HFFc6 (cell line): ENCODE results near the gene RLN3. TPM values are rescaled to one million over a fixed set of nuclear protein-coding genes. Genes with fewer than 3 reads are reported as not detected.

Experiments used
- DNase-seq: peaks from one replicate; pipeline ENCODE4 v3.0.0-alpha.2; 2018
- H3K27ac Mint-ChIP-seq: 2 replicates; pipeline ENCODE4 v1.8.0; 2020; ENCODE audit warnings: mild to moderate bottlenecking, mixed read lengths
- H3K27me3 Mint-ChIP-seq: 2 replicates; pipeline ENCODE4 v1.8.0; 2021; ENCODE audit warnings: mild to moderate bottlenecking, moderate library complexity, mixed read lengths; ENCODE audit not compliant: insufficient read depth
- H3K36me3 Mint-ChIP-seq: 2 replicates; pipeline ENCODE4 v1.8.0; 2021; ENCODE audit warnings: low read depth, mixed read lengths
- H3K4me1 Mint-ChIP-seq: 2 replicates; pipeline ENCODE4 v1.8.0; 2020; ENCODE audit warnings: low read depth, mixed read lengths
- H3K4me3 Mint-ChIP-seq: 2 replicates; pipeline ENCODE4 v1.8.0; 2020; ENCODE audit warnings: mild to moderate bottlenecking, moderate library complexity, mixed read lengths
- H3K9me3 Mint-ChIP-seq: 2 replicates; pipeline ENCODE4 v1.8.0; 2020; ENCODE audit warnings: mild to moderate bottlenecking, mixed read lengths
- total RNA-seq, 6 experiments: library from RNA; stranded (reverse); fragmentation: NEBNext Ultra II Directional; extraction: Animal tissue kit (Norgen Biotek cat#: 25700); gene quantifications; 2 replicates in 1 of 6; 3 replicates in 5 of 6; pipeline ENCODE4 v1.2.3, GENCODE V29; 2021
- TF ChIP-seq, protein P1 (sequence below): fragments of 200-600 bp; sonication (generic); IDR thresholded peaks from 2 replicates; pipeline ENCODE4 v1.5.0; 2021; ENCODE audit warnings: antibody characterized with exemption, mild to moderate bottlenecking

RLN3 gene
- total RNA-seq, 6 experiments from 2014 or later = not detected

DNA sequence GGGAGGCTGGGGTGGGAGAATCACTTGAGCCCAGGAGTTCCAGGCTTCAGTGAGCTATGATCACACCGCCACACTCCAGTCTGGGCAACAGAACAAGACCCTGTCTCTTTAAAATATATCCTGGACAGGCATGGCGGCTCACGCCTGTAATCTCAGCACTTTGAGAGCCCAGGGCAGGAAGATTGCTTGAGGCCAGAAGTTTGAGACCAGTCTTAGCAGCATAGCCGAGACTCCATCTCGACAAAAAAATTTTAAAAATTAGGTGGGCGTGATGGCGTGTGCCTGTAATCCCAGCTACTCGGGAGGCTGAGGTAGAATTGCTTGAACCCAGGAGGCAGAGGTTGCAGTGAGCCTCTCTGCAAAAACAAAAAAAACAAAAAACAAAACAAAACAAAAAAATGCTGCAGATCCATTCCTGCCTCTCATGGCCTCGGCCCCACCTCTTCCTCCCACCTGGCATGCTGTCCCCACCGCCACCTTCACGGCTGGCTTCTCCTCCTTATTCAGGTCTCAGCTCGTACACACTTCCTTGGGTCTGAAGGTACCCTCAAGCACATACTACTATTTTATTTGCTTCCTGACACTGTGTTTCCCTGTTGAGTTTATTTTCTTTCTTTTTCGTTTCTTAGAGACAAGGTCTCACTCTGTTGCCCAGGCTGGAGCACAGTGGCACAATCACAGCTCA is 27.1 kb upstream of the RLN3 start:
- Mint-ChIP-seq H3K4me3 (no peak overlapping the region), H3K36me3 (peaks cover 10% of the 10 kb centered on the region), H3K4me1 (peaks cover 12% of the 10 kb centered on the region), H3K9me3 (peaks cover 11% of the 10 kb centered on the region), H3K27me3 (no peaks in the 10 kb centered on the region), H3K27ac (no peak overlapping the region)
- TF ChIP-seq, protein P1, sequence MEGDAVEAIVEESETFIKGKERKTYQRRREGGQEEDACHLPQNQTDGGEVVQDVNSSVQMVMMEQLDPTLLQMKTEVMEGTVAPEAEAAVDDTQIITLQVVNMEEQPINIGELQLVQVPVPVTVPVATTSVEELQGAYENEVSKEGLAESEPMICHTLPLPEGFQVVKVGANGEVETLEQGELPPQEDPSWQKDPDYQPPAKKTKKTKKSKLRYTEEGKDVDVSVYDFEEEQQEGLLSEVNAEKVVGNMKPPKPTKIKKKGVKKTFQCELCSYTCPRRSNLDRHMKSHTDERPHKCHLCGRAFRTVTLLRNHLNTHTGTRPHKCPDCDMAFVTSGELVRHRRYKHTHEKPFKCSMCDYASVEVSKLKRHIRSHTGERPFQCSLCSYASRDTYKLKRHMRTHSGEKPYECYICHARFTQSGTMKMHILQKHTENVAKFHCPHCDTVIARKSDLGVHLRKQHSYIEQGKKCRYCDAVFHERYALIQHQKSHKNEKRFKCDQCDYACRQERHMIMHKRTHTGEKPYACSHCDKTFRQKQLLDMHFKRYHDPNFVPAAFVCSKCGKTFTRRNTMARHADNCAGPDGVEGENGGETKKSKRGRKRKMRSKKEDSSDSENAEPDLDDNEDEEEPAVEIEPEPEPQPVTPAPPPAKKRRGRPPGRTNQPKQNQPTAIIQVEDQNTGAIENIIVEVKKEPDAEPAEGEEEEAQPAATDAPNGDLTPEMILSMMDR = no peak
- no peak for DNase-seq

DNA sequence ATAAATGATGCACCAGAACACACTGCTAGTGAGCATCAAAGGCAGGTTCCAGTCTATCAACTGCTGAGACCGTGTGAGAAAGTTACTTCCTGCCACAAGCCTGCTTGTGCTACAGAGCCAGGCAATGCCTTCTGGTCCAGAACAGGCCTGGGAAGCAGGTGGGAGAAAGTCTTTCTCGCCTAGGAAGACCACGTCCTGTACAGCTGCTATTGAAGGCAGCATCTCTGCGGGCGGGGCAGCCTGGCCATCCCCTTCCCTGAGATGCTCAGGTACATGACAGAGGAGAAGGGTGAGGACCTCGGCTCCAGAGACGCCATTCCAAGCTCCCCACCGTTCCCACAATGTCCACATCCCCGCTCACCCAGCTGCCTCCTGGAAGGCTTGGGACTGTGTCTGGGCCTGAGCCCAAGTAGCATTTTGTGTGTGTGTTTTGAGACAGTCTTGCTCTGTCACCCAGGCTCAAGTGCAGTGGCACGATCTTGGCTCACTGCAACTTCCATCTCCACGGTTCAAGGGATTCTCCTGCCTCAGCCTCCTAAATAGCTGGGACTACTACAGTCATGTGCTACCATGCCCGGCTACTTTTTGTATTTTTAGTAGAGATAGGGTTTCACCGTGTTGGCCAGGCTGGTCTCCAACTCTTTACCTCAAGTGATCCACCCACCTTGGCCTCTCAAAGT is 25.2 kb upstream of the RLN3 start:
- Mint-ChIP-seq H3K9me3 (peaks cover 11% of the 10 kb centered on the region), H3K4me3 (no peak overlapping the region), H3K4me1 (peaks cover 17% of the 10 kb centered on the region), H3K27me3 (no peaks in the 10 kb centered on the region), H3K36me3 (peaks cover 10% of the 10 kb centered on the region), H3K27ac (no peak overlapping the region; the same call in 1 of the 2 replicates)
- no peak for DNase-seq
- TF ChIP-seq, protein P1 = no peak

DNA sequence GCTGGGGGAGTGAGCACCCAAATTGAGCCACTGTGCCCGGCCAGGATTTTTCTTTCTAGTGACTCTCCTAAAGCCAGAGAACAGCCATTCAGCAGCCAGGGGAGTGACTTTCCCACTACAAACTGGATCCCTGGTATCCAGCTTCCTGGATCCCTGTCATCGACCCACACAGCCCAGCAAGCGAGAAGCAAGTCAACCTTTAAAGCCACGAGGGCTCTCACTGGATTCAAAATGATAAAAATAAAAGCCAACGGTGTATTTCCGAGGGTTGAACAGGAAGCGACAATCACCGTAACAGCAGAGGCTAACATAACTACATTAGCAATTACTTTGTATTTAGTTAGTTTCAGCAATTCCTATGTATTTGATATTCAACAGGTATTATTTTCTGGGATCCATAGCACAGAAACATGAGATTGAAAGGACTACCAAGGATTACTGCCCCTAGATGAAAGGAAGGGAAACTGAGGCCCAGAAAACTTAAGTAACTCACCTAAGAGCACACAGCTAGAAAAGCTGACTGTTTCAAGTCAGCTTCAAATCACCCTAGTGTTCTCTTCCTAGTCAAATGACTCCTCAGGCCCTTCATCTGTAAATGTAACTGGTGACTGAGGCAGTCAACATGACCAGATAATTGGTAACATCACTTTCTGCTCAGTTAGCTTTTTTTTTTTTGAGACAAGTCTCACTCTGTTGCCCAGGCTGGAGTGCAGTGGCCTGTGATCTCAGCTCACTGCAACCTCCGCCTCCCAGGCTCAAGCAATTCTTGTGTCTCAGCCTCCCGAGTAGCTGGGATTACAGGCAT is 24.5 kb upstream of the RLN3 start:
- no peak overlapping the region; the same call in none of the 2 replicates for H3K27ac Mint-ChIP-seq
- no peak overlapping the region for H3K4me3 Mint-ChIP-seq
- peaks cover 7% of the 10 kb centered on the region for H3K9me3 Mint-ChIP-seq
- H3K36me3 Mint-ChIP-seq = peaks cover 10% of the 10 kb centered on the region
- no peak for DNase-seq
- H3K27me3 Mint-ChIP-seq = peaks cover under 1% of the 10 kb centered on the region; the same call in 1 of the 2 replicates
- H3K4me1 Mint-ChIP-seq = peaks cover 17% of the 10 kb centered on the region
- TF ChIP-seq, protein P1 = no peak

DNA sequence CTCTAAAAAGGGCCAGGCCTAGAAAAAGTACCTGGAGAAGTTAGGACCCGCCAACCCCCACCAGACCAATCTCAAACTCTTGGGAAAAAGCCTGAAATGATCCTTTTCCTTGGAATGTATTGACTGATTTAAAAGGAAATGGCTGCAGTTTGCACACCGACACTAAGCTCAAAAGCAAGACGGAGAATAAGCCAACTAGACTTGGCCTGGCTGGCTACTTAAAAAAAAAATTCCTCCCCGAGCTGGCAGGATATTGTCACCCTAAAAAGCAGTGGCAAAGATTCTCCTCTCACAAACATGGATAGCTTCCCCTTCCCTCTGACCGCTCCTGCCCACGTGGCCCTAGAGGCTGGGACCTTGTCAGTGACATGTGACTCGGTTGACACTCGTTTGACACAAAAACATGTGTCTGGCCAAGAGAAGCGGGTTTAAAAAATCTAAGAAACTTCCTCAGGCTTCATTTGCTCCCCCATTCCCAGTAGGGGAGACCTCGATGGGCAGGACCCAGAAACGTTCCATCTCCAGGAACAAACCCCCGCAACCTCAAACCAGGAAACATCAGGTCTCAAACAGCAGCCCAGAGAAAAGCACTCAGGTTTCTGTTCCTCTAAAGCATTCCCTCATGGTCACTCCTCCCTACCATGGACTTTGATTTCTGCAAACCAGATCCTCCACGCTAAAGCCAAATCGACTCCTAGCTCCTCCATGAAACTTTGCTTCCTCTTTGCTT is 23.2 kb upstream of the RLN3 start:
- no peak for DNase-seq

More for the DNA sequence above, 23.2 kb upstream of the RLN3 start:
- Mint-ChIP-seq H3K27me3 (peaks cover 3% of the 10 kb centered on the region; the same call in 1 of the 2 replicates), H3K4me3 (peak overlapping the region; percentile 73), H3K36me3 (no peaks in the 10 kb centered on the region), H3K4me1 (peaks cover 17% of the 10 kb centered on the region), H3K9me3 (no peaks in the 10 kb centered on the region), H3K27ac (peak overlapping the region; percentile 100)
- TF ChIP-seq, protein P1 = no peak
